Measurements from ENCODE around the gene TAF6. TPM values are rescaled to one million over a fixed set of nuclear protein-coding genes. Genes with fewer than 3 reads are reported as not detected.

The TAF6 gene
- total RNA-seq, 1 donor from 2014 or later: 39.4 TPM

DNA sequence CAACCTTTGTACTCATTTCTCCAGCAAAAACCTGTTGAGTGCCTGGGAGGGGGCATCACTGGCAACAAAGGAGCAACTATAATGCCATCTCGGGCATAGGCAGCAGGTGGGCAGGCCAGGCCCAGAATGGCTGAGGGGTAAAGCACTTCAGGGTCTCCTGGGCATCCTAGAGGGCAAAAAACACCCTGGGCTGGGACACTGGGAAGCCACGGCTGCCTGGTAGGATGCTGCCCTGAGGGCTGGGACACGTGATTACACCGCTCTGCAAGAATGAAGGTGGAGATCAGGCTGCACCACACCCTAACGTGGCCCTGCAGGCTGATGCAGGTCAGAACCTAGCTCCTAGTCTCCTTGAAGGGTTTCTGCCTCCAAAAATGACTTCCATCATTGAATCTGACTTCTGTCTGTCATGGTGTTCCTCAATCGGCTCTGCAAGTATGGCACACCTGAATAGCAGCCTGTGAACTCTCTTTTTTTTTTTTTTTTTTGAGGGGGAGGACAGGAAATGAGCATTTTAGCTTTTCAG is 43.9 kb upstream of the TAF6 start:
- no peak overlapping the region for H3K27ac ChIP-seq

DNA sequence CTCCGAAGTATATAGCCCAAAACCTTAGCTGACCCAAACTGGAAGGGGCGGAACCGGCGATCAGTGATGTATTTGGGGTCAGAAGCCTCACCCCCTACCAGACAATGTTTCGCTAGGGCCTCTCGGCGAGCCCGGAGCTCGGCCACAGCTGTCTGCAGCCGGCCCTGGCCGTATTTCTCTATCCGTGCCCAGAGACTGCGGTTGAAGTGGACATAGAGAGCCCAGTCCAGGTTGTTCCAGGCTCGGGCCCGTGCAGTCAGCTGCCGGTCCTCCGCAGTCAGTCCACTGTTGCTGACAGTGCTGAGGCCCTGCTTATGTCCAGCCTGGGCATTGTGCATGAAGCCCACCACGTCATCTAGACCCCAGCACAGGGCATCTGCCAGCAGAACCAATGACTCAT is 40.9 kb upstream of the TAF6 start:
- Histone ChIP-seq H3K4me3 (no peak overlapping the region), H3K4me1 (peaks cover 24% of the 10 kb centered on the region), H3K36me3 (peaks cover 23% of the 10 kb centered on the region), H3K27ac (no peak overlapping the region), H3K9me3 (no peaks in the 10 kb centered on the region), H3K27me3 (ENCODE audit: low read depth) (no peaks in the 10 kb centered on the region)
- DNase-seq (no peak), ATAC-seq (no peak)
- intact Hi-C loops (cut with DNase I): no loop called here
- TF ChIP-seq, protein P1, sequence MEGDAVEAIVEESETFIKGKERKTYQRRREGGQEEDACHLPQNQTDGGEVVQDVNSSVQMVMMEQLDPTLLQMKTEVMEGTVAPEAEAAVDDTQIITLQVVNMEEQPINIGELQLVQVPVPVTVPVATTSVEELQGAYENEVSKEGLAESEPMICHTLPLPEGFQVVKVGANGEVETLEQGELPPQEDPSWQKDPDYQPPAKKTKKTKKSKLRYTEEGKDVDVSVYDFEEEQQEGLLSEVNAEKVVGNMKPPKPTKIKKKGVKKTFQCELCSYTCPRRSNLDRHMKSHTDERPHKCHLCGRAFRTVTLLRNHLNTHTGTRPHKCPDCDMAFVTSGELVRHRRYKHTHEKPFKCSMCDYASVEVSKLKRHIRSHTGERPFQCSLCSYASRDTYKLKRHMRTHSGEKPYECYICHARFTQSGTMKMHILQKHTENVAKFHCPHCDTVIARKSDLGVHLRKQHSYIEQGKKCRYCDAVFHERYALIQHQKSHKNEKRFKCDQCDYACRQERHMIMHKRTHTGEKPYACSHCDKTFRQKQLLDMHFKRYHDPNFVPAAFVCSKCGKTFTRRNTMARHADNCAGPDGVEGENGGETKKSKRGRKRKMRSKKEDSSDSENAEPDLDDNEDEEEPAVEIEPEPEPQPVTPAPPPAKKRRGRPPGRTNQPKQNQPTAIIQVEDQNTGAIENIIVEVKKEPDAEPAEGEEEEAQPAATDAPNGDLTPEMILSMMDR (IDR thresholded peaks at IDR 0.05): no peak

More for the DNA sequence above, 43.9 kb upstream of the TAF6 start:
- no peak overlapping the region for H3K4me3 ChIP-seq
- peaks cover 18% of the 10 kb centered on the region for H3K4me1 ChIP-seq
- peaks cover 8% of the 10 kb centered on the region for H3K27me3 ChIP-seq (ENCODE audit: low read depth)
- DNase-seq: no peak
- H3K9me3 ChIP-seq: no peaks in the 10 kb centered on the region
- intact Hi-C loops (cut with DNase I): no loop called here
- ATAC-seq: no peak
- TF ChIP-seq, protein P1 (IDR thresholded peaks at IDR 0.05): no peak
- H3K36me3 ChIP-seq: no peaks in the 10 kb centered on the region

GRCh38 chr7:100159099-100159623 is 40.0 kb upstream of the TAF6 start:
- no peak for ATAC-seq
- no peak for DNase-seq
- intact Hi-C loops (cut with DNase I): no loop called here
- Histone ChIP-seq H3K27ac (peak overlapping the region; percentile 84), H3K9me3 (no peaks in the 10 kb centered on the region), H3K4me1 (peaks cover 33% of the 10 kb centered on the region), H3K27me3 (ENCODE audit: low read depth) (no peaks in the 10 kb centered on the region), H3K4me3 (peak overlapping the region; percentile 90), H3K36me3 (peaks cover 31% of the 10 kb centered on the region)
- TF ChIP-seq, protein P1 (IDR thresholded peaks at IDR 0.05): no peak

- peak within 1 kb of the TSS; percentile 84 for H3K27ac ChIP-seq
- TF ChIP-seq, protein P1 (IDR thresholded peaks at IDR 0.05): no peak
- no peaks in the 10 kb centered on the region for H3K9me3 ChIP-seq
- H3K36me3 ChIP-seq: peaks cover 38% of the 10 kb centered on the region
- H3K27me3 ChIP-seq (ENCODE audit: low read depth): no peaks in the 10 kb centered on the region
- H3K4me1 ChIP-seq: peaks cover 37% of the 10 kb centered on the region
- intact Hi-C loops (cut with DNase I): no loop called here
- peak within 1 kb of the TSS; percentile 90 for H3K4me3 ChIP-seq
- ATAC-seq (peak; percentile 92 to 97), DNase-seq (peak; percentile 98)
These were observed 39.3 kb upstream of the TAF6 start, which contains the start of gene TRAPPC14 for GRCh38 chr7:100158229-100159098. TRAPPC14 (minus strand) TSS chr7:100158723; CDS start chr7:100158499, 224 bp downstream.

DNA sequence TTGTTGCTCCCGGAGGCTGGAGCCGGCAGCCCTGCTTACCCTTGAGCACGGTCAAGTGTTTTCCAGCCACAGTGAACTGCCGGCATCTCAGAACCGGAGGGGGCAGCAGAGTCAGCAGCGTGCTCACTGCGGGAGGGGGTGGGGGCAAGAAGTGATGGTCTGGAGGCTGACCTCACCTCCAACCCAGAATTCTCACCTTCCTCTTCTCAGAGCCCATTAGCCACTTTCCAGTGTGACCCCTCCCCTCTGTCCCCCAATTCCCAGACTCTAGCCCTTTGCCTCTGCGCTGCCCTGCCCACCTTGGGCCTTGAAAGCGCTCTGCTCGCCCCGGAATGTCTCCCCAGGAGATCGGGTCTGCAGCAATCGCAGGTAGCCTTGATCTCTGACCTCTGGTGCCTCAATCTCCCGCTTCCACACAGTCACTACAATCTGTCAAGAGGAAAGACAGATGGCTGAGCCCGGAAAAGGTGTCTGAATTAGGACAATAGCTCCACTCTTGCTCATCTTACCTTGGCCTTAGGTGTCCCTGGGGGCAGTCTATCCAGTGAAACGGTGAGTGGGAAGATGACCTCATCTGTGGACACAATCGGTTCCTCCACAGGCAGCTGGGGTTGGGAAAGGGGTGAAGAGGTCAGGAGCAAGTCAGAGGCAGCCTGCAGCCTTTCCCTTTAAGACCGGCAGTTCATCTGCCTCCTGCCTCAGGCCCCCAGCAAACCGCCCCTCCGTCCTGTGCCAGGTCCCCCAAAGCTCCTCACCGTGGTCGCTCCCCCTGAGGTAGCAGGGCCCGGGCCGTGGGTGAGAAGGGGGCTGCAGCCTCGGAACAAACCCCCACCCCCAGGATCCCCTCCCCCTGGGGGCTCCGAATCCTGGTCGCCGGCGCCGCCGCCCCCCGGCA is 38.4 kb upstream of the TAF6 start:
- peaks cover 46% of the 10 kb centered on the region for H3K4me1 ChIP-seq
- H3K27me3 ChIP-seq (ENCODE audit: low read depth): no peaks in the 10 kb centered on the region
- TF ChIP-seq, protein P1 (IDR thresholded peaks at IDR 0.05): no peak
- peaks cover 45% of the 10 kb centered on the region for H3K36me3 ChIP-seq
- ATAC-seq (peak; percentile 54), DNase-seq (peak; percentile 67)
- no peaks in the 10 kb centered on the region for H3K9me3 ChIP-seq
- intact Hi-C loops (cut with DNase I): no loop called here
- peak overlapping the region; percentile 84 for H3K27ac ChIP-seq
- H3K4me3 ChIP-seq: peak overlapping the region; percentile 90

All from lower lobe of right lung (tissue), 2 donors.